ENCODE measurements around the gene TGM2.

- TF ChIP-seq POLR2A (IDR thresholded peaks at IDR 0.05) (no peak), CTCF (IDR thresholded peaks at IDR 0.05) (no peak)
Measured at GRCh38 chr20:38145729-38146075, 19.4 kb downstream of the TGM2 start.
